Hepatic stellate cell (primary cell): ENCODE results near the gene KIDINS220.

Source experiments
- DNase-seq: peaks from one replicate; pipeline ENCODE4 v3.0.0; 2011; ENCODE audit warnings: low spot score

The KIDINS220 gene

DNA sequence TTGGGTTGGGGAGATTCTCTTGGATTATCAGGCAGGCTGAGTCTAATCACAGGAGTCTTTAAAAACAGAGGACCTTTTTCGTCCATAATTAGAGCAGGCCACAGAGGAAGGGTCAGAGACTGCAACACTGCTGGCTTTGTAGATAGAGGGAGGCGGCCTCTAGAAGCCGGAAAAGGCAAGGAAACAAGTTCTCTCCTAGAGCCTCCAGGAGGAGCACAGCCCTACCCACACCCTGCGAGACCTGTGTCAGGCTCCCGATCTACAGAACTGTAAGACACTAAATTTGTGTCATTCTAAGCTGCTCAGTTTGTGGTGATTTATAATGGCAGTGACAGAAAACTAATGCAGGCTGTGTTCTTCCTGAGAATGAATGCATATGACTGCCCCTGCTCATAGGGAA lies 140.2 kb downstream of the KIDINS220 start:
- DNase-seq, result no peak

DNA sequence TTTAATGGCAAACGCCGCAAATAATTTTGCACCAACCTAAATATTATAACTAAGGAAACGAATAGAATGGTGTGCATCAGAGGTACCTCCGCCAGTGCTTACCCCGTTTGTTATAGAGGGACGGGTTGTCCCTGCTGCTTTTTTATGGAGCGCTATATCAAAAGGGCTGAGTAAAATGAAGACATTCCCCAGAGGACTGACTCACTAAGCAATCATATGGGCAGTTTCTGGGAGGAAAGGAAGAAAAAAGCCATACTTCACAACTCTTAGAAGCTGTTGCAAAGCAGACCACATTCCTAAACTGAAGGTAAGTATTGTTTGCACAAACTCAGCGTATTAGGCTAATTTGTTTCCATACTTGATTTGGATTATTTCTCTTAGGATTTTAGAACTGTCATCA lies 142.7 kb downstream of the KIDINS220 start:
- peak; percentile 38 for DNase-seq

DNA sequence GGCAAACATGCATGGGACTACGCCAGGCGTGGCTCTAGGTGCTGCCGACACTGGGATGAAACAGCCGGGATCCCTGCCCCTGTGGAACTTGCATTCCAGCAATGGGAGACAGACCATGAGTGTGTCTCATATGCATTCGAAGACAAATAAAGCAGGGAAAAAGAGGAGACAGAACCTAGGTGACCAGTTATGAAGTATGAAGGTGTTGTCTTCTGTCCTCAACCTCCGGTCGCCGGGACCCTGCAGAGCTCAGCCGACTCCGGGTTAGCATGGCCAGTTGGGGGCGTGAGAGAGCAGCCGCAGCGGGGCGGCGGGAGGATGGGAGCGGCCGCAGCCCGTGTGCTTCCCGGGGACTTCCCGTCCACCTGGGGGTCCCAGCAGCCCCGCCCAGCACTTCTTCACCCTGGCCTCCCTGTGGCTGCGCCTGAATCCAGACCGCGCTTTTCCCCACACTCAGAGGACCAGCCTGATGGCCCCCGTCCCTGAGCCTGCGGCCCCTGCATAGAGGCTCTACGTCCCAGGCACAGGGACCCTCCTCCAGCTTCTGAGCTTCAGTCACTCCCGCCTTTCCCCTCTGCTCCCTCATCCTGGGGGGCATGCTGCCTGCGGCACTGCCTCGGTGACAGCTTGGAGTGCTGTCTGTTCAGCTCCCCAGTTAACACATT lies 144.1 kb downstream of the KIDINS220 start:
- DNase-seq, result no peak

DNA sequence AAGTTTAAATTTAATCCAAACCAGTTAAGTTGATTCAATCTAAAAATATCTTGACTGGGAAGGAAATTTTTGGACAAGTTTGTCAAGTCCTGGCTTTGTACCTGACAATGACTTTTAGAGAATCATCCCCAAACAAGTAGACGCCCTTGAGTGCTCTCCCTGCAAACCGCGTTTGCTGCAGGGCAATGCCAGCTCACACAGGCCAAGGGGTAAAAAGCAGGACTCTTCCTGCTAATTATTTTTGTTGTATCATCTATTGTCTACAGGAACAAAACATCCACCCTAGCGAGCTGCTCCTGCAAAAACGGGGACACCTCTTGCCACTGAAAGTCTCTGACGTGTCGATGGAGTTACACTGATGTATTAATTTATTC lies 144.6 kb downstream of the KIDINS220 start:
- DNase-seq, result no peak

DNA sequence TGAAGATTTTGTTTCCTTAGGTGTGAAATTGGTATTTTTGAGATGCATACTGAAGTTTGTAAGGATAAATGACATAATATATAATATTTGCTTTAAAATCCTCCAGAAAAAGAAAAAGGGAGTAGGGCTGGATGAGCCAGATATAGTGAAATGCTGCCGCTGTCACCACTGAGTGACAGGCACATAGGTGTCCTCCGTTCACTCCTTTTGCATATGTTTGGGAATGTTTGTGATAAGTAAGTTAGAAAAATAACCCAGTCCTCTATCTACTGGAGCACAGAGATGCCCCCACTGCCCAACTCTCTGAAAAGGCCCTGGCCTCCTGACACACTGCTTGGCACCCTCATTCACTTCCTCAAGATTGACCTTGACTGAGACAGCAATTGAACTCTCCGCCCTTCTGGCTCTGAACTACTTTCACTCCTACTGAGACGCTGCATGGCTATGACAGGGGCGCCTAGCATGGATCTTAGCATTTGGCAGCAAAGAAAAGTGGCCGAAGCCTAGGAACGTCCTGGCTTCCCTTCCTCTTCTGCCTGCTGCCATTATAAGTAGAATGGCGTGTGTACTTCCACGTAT lies 145.5 kb downstream of the KIDINS220 start:
- no peak for DNase-seq

DNA sequence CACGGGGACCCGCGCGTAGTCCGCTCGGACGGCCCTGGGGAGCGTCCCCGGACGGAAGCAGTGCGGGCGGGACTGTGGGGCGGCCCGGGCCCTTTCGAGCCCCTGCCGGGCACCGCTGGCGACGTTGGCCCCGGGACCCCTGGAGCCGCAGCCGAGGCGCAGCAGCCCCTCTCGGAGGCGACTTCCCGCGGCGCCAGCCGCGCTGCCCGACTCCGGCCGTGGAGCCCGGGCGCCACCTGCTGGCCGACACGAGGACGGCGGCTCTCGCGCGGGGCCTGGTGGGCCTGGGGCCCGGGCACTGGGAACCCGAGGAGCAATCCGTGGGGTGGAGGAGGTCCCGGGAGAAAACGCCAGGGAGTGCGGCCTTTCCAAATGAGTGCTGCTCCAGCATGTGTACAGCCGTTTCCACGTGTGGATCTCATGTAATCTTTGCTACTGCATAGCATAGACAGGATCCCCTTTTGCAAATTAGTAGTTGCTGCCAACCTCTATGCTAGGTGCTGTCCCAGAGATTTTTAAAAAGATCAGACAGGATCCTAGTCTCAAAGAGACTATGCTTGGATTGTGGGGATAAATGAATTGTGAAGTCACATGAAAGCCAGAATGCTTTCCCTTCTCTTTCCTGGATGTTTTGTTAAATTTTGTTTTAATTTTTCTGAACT lies 151.6 kb downstream of the KIDINS220 start:
- DNase-seq, result peak; percentile 71

DNA sequence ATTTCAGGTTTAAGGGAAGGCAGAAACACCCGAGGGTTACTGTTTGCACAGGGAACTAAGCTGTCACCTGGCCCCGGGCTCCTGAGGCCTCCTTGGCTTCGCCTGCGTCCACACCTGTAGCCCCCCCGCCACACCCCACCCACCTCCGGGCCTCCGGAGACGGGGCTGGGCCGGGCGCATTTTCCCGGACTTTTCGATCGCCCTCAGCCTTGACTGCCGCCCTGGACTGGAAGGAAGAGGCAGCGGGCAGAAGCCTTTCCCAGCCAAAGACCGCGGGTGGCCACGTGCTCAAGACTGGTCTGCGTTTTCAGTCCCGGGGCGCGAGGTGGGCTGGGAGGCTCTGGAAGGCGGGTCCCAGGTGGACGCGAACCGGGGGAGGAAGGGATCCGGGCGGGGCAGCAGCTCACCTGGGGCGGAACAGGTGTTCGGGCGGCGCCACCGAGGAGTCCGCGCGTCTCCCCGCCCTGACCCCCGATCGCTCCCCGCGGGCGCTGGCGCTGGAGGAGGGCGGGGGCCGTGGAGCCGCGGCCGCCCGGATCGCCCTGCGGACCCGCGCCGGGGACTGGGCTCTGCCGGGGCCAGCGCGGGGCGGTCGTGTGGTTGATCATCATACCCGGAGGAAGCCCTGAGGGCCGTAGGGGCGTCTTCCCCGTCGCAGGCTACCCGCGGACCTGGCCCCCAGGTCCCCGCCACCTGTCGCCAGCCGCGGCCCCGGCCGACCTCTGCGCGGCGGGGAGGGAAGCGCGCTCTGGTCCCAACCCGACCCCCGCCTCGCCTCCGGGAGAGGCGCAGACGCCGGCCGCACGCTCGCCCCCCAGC lies 152.3 kb downstream of the KIDINS220 start:
- peak; percentile 57 for DNase-seq

DNA sequence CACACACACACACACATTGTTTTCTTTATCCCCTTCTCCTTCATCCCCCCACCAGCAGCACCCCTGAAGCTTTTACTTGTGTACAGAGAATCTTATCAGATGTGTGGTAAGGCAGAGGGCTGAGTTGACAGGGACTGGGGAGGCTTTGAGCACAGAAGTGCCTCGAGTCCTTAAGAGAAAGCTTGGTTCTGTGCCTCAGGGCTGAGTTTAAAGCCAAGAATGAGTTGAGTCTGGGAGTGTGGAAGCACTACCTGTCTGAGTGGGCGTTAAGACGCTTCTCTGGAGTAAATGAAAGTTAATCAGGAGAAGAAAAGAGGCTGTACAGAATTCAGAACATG lies 152.9 kb downstream of the KIDINS220 start:
- peak; percentile 40 for DNase-seq

DNA sequence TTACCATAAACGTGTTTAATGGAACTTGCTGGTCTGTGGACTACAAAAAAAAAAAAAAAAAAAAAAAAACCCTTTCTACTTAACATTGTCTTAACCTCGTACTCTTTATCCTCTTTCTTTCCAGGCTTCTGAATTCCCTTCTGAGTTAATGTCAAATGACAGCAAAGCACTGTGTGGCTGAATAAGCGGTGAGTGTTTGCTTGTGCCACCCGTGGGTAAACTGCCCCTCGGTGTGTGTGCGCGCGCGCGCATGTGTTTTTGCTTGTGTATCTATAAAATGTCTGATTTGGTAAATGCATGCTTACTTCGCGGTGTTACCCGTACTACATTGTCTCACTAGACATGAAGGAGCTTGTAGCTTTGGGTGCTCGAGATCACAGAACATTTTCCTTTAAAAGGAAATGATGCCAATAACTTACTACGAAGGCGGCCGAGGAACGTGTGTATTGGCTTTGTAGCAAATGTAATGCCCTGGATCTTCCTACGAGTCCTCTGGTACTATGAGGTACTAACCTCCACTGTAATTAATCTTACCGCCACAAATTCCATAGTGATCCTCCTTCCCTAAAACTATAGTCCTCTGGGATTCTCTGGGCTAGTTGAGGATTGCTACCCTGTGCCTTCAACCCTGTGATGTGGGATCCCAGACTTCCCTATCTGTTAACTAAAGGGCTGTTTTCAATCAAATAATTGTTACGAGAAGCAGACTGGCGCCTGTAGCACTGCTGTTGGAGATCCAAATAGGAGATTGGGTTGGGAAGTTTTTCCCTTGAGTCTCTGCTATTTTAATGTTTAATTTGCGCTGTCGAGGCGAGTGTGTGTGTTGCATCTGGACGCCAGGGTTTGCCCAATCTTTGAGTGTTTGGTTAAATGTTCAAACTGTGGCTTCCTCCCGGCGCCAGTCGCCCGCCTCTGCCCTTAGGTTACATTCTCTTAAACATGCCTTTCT lies 154.4 kb downstream of the KIDINS220 start:
- peak; percentile 53 for DNase-seq

DNA sequence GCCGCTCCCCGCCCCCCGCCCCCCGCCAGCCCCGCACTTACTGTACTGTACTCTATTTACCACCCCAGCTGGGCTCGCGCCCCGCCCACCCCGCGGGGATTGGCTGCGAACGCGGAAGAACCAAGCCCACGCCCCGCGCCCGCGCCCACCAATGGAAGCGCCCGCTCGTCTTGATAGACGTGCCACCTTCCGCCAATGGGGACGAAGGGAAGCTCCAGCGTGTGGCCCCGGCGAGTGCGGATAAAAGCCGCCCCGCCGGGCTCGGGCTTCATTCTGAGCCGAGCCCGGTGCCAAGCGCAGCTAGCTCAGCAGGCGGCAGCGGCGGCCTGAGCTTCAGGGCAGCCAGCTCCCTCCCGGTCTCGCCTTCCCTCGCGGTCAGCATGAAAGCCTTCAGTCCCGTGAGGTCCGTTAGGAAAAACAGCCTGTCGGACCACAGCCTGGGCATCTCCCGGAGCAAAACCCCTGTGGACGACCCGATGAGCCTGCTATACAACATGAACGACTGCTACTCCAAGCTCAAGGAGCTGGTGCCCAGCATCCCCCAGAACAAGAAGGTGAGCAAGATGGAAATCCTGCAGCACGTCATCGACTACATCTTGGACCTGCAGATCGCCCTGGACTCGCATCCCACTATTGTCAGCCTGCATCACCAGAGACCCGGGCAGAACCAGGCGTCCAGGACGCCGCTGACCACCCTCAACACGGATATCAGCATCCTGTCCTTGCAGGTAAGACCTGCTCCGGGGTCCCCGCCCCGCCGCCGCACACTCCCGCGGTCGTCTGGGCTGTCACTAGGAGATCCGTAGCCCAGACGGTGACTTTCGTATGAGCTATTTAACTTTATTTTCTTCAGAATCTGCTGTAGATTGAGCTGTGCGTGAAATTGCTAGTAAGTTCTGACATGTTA lies 155.4 kb downstream of the KIDINS220 start, which contains the start of gene ID2:
Gene ID2 (plus strand): TSS at position 271 of the 907 bp plus-strand sequence. CDS start 110 bp downstream, at position 381.
- peak; percentile 100 for DNase-seq

DNA sequence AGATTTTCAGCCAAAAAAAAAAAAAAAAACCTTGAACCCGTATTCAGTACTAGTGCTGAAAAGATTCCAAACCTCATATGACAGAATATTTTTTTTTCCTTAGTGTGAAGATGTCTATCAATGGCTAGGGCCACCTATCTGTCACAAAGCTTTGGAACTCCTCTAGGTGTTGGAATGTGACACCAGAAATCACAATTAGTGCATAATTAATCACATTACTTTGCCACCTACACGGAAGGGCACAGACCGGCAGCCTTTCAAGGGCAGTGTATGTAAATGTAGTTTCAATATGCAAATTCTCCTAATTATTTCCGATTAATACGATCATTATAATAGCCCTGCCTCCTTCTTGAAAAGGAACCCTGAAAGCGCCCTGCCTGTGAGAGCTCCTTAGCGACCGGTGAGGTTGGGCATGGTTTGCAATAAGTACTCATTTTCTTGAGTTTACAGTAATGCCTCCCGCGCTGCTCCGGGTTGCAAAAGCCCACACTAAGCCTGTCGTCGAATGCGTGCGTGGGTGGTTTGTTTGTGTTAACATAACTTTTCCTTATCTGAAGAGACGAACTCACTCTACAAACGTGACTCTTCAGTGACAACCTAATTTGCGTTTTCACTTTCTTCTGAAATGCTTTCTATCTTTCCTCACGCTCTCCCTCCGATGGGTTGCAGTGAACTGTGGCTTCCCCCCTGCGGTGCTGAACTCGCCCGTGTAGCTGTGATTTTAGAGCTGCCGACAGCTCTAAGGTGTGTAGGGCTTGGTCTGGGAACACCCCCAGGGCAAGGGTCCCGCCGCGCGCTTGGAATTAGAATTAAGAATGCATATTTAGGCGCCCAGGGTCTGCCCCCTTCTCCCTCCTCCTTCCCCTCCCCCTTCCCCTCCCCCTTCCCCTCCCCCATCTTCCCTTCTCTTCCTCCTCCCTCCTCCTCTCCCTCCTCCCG lies 156.3 kb downstream of the KIDINS220 start:
- DNase-seq, result peak; percentile 74

DNA sequence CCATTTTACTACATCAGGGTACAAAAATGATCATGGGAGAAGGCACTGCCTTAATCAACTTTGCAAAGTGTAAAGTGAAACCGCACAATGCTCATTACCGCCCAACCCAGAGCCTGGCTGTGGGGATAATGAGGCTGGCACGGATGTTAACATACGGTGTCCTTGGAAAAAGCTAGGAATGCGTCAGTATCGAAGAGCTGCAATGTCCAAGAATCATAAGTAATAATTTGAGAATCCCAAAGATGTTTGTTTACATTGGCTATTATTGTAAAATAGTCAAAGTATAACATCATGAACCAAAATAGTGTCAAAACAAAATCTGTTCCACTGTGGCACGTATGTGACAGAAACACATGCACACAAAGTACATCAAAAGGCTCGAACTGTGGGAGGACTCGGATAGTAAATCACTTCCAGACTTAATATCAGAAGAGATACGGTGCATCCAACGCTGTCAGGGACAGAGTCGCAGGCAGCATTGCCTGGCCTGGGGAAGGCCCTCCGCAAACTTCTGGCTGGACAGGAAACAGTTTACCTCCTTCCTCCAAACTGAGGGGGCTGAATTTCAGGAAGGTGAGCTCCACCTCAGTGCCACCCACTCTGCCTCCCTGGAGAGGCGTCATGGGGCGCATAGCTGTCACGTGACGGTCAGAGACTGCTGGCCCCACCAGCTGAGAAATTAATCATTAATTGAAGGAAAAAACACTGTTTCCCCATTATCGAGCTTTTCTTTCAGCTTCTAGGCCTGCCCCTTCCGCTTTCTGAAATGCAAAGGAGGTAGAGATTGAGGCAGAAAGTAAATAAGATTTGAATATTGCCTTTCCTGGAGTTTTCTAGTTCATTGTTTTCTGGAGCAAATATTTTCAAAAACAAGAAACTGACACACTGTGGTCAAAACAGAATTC lies 157.3 kb downstream of the KIDINS220 start:
- DNase-seq, result peak; percentile 47

DNA sequence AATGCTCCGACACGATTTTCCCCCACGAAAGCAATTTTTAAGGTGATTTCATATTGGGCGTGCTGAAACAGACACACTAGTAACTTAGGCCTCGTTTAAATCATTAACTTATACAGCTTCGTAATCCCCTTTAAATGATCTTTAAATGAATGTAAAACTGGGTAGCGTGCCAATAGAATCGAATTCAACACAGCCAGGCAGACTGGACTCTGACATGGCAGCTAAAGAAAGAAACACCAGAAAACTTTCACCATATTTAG lies 157.9 kb downstream of the KIDINS220 start:
- DNase-seq, result no peak
